Superior temporal gyrus (tissue), 1 donor: ENCODE results near the gene WDR81.
"Not testable (repeated sequence)": the region's sequence is repeated elsewhere in the genome, so short reads cannot be mapped to it uniquely, and the experiment has no call there.

Source experiments
- DNase-seq: peaks from one replicate; pipeline ENCODE4 v3.0.0-alpha.2; 2016; ENCODE audit errors: extremely low spot score

Gene WDR81

GRCh38 chr17:1730326-1731193, 6.1 kb downstream of the WDR81 start:
- no peak for DNase-seq

GRCh38 chr17:1731194-1731506, 6.6 kb downstream of the WDR81 start:
- no peak for DNase-seq

GRCh38 chr17:1732241-1732832, 7.8 kb downstream of the WDR81 start:
- DNase-seq, result no peak

GRCh38 chr17:1732833-1733321, 8.4 kb downstream of the WDR81 start:
- DNase-seq, result no peak

- no peak for DNase-seq
These were observed 9.3 kb downstream of the WDR81 start for GRCh38 chr17:1733759-1734158.

- no peak for DNase-seq
These were observed 10.9 kb downstream of the WDR81 start for GRCh38 chr17:1735418-1735817.

GRCh38 chr17:1735834-1736347, 11.4 kb downstream of the WDR81 start:
- DNase-seq, result no peak

- no peak for DNase-seq
These were observed 12.1 kb downstream of the WDR81 start for GRCh38 chr17:1736348-1737281.

- DNase-seq, result no peak
These were observed 13.2 kb downstream of the WDR81 start for GRCh38 chr17:1737531-1738291.

GRCh38 chr17:1741899-1742298, 17.4 kb downstream of the WDR81 start:
- not testable (repeated sequence) for DNase-seq

GRCh38 chr17:1742371-1743087, 18.0 kb downstream of the WDR81 start, which contains the start of gene SERPINF2:
Gene SERPINF2 (plus strand): TSS chr17:1742871. CDS start chr17:1744996, 2,125 bp downstream.
- DNase-seq, result no peak

GRCh38 chr17:1743088-1743439, 18.6 kb downstream of the WDR81 start:
- no peak for DNase-seq

GRCh38 chr17:1744551-1745512, 20.3 kb downstream of the WDR81 start:
- no peak for DNase-seq

GRCh38 chr17:1745513-1746020, 21.1 kb downstream of the WDR81 start:
- no peak for DNase-seq

- no peak for DNase-seq
These were observed 22.6 kb downstream of the WDR81 start for GRCh38 chr17:1746975-1747543.

GRCh38 chr17:1750628-1751027, 26.1 kb downstream of the WDR81 start:
- no peak for DNase-seq

GRCh38 chr17:1752425-1753262, 28.1 kb downstream of the WDR81 start:
- DNase-seq, result no peak
